Measurements from ENCODE around the gene DUSP22.

- no peak for TF ChIP-seq RBM22 (IDR thresholded peaks at IDR 0.05; ENCODE audit: low read depth, low read length, poor library complexity, severe bottlenecking)
- TF ChIP-seq SP1 (CRISPR knock-in tag; IDR thresholded peaks at IDR 0.05): no peak
- TF ChIP-seq CTCF (IDR thresholded peaks at IDR 0.05 in 2 of 3, conservative IDR thresholded peaks at IDR 0.05 in 1 of 3; ENCODE audit: insufficient read depth in 2 of 3, low read depth in 1 of 3, low read length in 3 of 3): no peak
- TF ChIP-seq ZNF184 (CRISPR knock-in tag; IDR thresholded peaks at IDR 0.05): no peak
- no peak for TF ChIP-seq SRSF3 (IDR thresholded peaks at IDR 0.05; ENCODE audit: insufficient read depth, low read length)
- no peak for TF ChIP-seq TBP (optimal IDR thresholded peaks at IDR 0.05; ENCODE audit: low read depth, low read length)
- TF ChIP-seq KLF1 (tag; IDR thresholded peaks at IDR 0.05): no peak
Observed at GRCh38 chr6:284486-284885, 7.8 kb upstream of the DUSP22 start.
